Effector memory CD8-positive, alpha-beta T cell (primary cell): Measurements from ENCODE around the gene RPL15.

Source experiments
- ATAC-seq: fragments of 150-1000 bp; cut with Tn5 transposase; replicated peaks from 2 replicates; pipeline ENCODE4 v1.10.0; 2021; ENCODE audit warnings: mild to moderate bottlenecking, moderate library complexity
- DNase-seq, 3 experiments: peaks; one replicate each; pipeline ENCODE4 v3.0.0; 2021
- H3K27ac Mint-ChIP-seq, 2 donors: one replicate each; pipeline ENCODE4 v1.8.0; 2022; ENCODE audit warnings: mild to moderate bottlenecking in 2 of 2, mixed read lengths in 2 of 2, moderate library complexity in 2 of 2
- H3K27me3 Mint-ChIP-seq, 2 donors: one replicate each; pipeline ENCODE4 v1.8.0; 2022; ENCODE audit warnings: mixed read lengths in 2 of 2
- H3K36me3 Mint-ChIP-seq: one replicate; pipeline ENCODE4 v1.8.0; 2022; ENCODE audit warnings: mild to moderate bottlenecking, moderate library complexity, mixed read lengths; ENCODE audit not compliant: insufficient read depth
- H3K4me1 Mint-ChIP-seq, 2 donors: one replicate each; pipeline ENCODE4 v1.8.0; 2022; ENCODE audit warnings: low read depth in 2 of 2, mixed read lengths in 2 of 2
- H3K4me3 Mint-ChIP-seq, 2 donors: one replicate each; pipeline ENCODE4 v1.8.0; 2022; ENCODE audit warnings: mild to moderate bottlenecking in 2 of 2, mixed read lengths in 2 of 2, moderate library complexity in 2 of 2
- H3K9me3 Mint-ChIP-seq, 2 donors: one replicate each; pipeline ENCODE4 v1.8.0; 2022; ENCODE audit warnings: mixed read lengths in 2 of 2

The RPL15 gene

DNA sequence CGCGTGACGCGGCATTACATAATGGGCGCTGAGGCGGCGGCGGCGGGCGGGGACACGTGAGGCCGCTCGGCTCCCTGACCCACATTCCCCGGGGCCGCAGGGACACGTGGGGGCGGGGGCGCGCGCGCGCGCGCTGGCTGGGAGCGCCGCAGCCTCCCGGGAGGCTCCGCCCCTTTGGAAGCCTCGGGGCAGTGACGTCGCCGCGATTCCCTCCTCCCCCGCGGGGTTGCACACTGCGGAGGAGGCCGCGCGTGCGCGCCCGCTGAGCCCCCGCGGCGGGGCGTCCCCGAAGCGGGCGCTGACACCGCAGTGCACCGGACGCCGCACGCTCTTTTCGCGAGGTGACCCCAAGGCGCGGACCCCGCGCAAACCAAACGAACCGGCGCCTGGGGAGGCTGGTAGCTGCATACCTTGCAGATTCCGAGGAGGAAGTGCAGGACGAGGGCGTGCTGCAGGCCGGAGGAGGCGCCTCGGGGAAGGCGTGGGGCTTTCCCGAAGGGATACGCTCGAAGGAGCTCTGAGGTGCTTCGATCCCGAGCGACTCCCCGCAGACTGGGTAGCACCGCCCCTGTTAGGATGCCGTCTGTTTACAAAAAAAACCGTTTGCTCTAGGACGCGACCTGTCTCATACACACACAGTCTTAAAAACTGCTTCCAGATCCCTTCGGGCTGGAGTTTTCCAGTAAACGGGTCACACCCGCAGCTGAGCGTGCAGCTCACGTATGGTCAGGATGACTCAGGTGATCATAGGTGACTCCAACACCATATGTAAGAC, 29.2 kb downstream of the RPL15 start:
- Mint-ChIP-seq H3K36me3 (peaks cover 70% of the 10 kb centered on the region), H3K27ac (peak overlapping the region; percentile 88 to 94), H3K4me3 (peak overlapping the region; percentile 70 to 85), H3K27me3 (no peaks in the 10 kb centered on the region), H3K9me3 (no peaks in the 10 kb centered on the region), H3K4me1 (peaks cover 34% of the 10 kb centered on the region in 2 donors)
- ATAC-seq (peak; percentile 74), DNase-seq (peak; percentile 95 to 98 (median 97))

DNA sequence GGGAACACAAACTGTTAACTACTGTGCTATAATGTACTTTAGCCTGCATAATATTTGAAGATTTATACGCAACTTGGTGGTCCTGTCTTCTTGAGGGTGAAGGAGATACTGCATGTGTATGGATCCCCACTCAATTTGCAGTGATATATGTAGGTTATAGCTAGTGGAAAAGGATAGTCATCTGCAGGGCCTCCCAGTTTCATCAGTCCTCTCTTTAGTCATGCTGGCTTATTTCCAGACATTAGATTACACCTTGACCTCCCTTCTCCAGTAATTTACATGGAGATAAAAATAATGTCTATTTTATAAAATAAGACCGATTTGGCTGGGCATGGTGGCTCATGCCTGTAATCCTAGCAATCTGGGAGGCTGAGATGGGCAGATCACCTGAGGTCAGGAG, 31.8 kb downstream of the RPL15 start:
- Mint-ChIP-seq H3K36me3 (peaks cover 80% of the 10 kb centered on the region), H3K9me3 (no peaks in the 10 kb centered on the region), H3K4me1 (peaks cover 50 to 51% of the 10 kb centered on the region in 2 donors), H3K4me3 (peak overlapping the region in 1 of 2 donors; percentile 27), H3K27ac (no peak overlapping the region), H3K27me3 (no peaks in the 10 kb centered on the region)
- ATAC-seq: no peak
- DNase-seq: no peak

DNA sequence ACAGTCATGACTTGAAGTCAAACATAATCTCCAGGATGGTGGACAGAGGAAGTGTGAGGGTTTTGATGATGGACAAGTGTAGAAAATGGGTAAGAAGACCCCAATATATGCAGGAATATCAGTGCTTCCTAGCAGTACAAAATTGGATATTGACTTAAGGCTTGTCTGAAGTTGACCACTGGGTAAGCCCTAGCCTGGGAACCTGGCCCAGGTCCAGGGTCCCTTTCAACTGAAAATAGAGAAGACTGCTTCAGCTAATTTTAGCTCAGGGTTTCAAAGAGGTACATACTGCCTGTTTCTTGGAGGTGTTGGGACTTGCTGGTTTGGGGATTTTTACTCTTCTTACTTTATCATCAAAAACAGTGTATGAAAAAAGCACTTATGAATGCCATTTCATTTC, 32.9 kb downstream of the RPL15 start:
- Mint-ChIP-seq H3K4me1 (peaks cover 50 to 55% of the 10 kb centered on the region in 2 donors), H3K36me3 (peaks cover 71% of the 10 kb centered on the region), H3K4me3 (peak overlapping the region; percentile 61 to 64), H3K27me3 (no peaks in the 10 kb centered on the region), H3K27ac (peak overlapping the region; percentile 51 to 88), H3K9me3 (no peaks in the 10 kb centered on the region)
- DNase-seq: no peak
- no peak for ATAC-seq

DNA sequence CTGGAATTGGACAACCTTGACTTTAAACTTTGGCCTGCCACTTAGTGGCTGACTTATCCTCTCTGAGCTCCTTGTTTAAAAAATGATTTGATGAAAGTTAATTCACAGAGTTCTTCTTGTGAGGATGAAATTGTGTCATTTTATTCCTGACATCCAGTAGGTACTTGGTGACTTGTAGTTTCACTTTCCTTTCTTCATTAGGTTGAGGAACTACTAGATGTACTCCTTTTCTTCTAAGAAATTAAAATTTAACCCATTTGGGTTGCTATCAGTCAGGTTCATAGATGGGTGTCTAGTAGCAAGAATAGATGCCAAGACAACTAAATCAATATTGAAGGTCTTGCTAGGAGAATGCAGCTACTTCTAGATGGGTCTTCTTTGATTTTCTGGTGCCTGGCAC, 33.4 kb downstream of the RPL15 start:
- Mint-ChIP-seq H3K27me3 (no peaks in the 10 kb centered on the region), H3K4me1 (peaks cover 52 to 60% of the 10 kb centered on the region in 2 donors), H3K27ac (peak overlapping the region; percentile 51 to 88), H3K4me3 (peak overlapping the region; percentile 61 to 64), H3K9me3 (no peaks in the 10 kb centered on the region), H3K36me3 (peaks cover 71% of the 10 kb centered on the region)
- no peak for DNase-seq
- no peak for ATAC-seq

DNA sequence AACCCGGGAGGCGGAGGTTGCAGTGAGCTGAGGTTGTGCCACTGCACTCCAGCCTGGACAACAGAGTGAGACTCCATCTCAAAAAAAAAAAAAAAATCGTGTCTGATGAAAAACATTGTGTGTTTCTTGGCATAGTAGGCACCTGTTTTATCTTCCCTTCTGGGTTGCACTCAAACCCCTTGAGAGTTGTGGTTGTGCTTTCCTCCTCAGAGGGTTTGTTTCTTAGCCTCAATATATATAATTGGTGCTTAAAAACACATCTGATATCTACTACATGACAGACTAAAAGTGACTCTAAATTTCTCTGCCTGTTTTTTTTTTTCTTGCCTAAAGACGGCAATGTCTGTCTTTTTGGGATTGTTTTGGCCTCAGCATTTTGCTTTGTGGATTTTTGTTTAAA, 35.7 kb downstream of the RPL15 start:
- Mint-ChIP-seq H3K4me3 (peak overlapping the region in 1 of 2 donors; percentile 26), H3K27me3 (no peaks in the 10 kb centered on the region), H3K4me1 (peaks cover 52 to 60% of the 10 kb centered on the region in 2 donors), H3K9me3 (no peaks in the 10 kb centered on the region), H3K27ac (peak overlapping the region; percentile 51 to 88), H3K36me3 (peaks cover 71% of the 10 kb centered on the region)
- DNase-seq (no peak), ATAC-seq (no peak)

DNA sequence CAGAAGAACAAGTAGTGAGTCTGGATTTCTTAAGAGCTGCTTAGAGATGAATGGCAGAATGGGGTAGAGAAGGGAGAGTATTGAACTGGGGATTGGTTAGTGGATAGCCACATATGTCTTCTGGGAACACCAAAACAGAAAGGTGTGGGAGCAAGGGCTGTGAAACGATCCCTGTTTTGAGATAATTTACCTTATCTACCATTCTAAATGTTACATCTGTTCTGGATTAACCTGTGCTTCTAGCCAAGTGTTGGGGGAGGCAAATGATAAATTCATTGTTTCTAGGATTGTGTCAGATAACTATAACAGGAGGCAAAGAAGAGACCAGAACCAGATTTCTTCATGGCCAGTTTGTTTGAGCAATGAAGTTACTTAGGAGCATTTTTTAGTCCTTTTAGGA, 36.6 kb downstream of the RPL15 start:
- Mint-ChIP-seq H3K27me3 (no peaks in the 10 kb centered on the region), H3K9me3 (no peaks in the 10 kb centered on the region), H3K4me1 (peaks cover 49 to 58% of the 10 kb centered on the region in 2 donors), H3K4me3 (no peak overlapping the region), H3K36me3 (peaks cover 70% of the 10 kb centered on the region), H3K27ac (no peak overlapping the region)
- DNase-seq: no peak
- ATAC-seq: no peak

DNA sequence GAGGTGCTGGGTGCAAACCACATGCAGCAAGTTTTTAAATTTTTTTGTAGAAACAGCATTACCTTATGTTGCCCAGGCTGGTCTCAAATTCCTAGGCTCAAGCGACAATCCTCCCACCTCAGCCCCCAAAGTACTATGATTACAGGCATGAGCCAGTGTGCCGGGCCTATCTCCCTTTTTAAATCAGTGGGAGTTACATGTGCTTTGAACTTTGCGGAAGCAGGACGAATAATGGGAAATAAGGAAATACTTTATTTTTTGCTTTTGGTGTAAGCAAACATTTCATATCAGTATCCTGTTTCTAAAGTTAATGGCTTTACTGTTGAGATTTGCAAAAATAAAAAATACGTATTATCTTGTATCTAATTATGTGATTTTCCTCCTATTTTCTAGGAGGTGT, 37.2 kb downstream of the RPL15 start:
- Mint-ChIP-seq H3K36me3 (peaks cover 70% of the 10 kb centered on the region), H3K4me1 (peaks cover 48 to 64% of the 10 kb centered on the region in 2 donors), H3K4me3 (peak overlapping the region in 1 of 2 donors; percentile 4), H3K27me3 (no peaks in the 10 kb centered on the region), H3K27ac (peak overlapping the region in 1 of 2 donors; percentile 49), H3K9me3 (no peaks in the 10 kb centered on the region)
- ATAC-seq: no peak
- no peak for DNase-seq

DNA sequence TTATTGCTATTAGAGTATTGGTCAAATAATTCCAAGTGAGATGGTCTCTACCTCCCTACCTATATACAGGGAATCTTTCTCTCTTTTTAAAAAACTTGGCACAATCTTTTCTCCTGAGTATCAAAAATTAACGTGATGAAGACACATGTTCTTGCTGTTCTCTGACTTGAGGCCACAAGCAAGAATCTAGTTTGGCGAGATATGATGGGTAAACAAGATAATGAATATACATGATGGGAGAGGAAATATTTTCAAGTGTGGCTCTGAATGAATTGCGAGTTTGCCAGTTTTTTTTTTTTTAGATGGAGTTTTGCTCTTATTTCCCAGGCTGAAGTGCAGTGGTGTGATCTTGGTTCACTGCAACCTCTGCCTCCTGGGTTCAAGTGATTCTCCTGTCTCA, 39.8 kb downstream of the RPL15 start:
- H3K4me1 Mint-ChIP-seq: peaks cover 26 to 49% of the 10 kb centered on the region in 2 donors
- ATAC-seq: no peak
- H3K9me3 Mint-ChIP-seq: no peaks in the 10 kb centered on the region
- no peaks in the 10 kb centered on the region for H3K27me3 Mint-ChIP-seq
- peaks cover 78% of the 10 kb centered on the region for H3K36me3 Mint-ChIP-seq
- no peak overlapping the region for H3K4me3 Mint-ChIP-seq
- H3K27ac Mint-ChIP-seq: peak overlapping the region in 1 of 2 donors; percentile 81
- no peak for DNase-seq

DNA sequence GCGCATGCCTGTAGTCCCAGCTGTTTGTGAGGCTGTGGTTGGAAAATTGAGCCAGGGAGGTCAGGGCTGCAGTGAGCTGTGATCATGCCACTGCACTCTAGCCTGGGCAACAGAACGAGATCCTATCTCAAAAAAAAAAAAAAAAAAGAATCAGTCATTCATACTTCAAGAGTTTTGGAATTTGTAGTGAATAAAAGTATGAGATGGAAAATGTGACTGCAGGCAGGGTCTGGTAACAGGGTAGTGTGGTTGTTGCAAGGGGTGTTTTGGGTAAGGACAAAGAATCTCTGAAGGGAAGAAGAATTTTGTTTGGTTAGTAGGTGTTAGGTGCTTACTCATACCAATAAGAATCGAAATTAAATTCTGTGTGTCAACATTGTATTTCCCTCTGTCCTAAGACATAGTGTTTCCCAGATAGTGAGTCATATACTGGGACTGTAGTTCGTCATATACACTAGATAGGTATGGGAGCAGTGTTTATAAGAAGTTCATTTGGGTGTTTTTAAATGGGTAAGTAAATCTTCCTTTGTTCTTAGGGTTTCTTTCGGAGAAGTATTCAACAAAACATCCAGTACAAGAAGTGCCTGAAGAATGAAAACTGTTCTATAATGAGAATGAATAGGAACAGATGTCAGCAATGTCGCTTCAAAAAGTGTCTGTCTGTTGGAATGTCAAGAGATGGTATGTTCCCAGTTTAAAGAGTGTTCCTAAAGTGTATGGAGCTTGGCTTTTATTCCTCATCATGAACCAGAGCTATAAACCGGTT, 42.4 kb downstream of the RPL15 start:
- peaks cover 25 to 39% of the 10 kb centered on the region in 2 donors for H3K4me1 Mint-ChIP-seq
- H3K4me3 Mint-ChIP-seq: no peak overlapping the region
- no peaks in the 10 kb centered on the region for H3K27me3 Mint-ChIP-seq
- H3K36me3 Mint-ChIP-seq: peaks cover 94% of the 10 kb centered on the region
- ATAC-seq: peak; percentile 51
- DNase-seq: no peak
- H3K9me3 Mint-ChIP-seq: no peaks in the 10 kb centered on the region
- H3K27ac Mint-ChIP-seq: peak overlapping the region; percentile 44 to 81

DNA sequence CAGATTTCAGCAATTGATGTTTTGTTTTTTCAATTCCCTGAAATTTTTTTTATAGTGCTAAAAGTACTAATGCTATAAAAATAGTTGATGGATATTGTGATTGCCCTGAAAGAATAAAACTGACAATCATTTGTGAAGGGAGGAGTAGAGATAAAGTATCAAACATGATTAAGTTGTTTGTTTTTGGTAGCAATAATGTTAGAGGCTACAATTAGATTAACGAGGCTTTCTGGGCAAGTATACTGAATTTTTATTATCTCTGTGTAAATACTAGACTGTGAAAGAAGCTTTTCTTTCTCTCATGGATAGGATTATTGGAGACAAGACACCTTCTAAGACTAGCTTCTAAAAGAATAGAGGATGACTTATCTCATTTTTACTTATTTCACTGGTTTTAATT, 43.7 kb downstream of the RPL15 start:
- no peak for DNase-seq
- H3K27me3 Mint-ChIP-seq: no peaks in the 10 kb centered on the region
- H3K4me3 Mint-ChIP-seq: no peak overlapping the region
- no peaks in the 10 kb centered on the region for H3K9me3 Mint-ChIP-seq
- no peak for ATAC-seq
- H3K36me3 Mint-ChIP-seq: peaks cover 99% of the 10 kb centered on the region
- peaks cover 20 to 33% of the 10 kb centered on the region in 2 donors for H3K4me1 Mint-ChIP-seq
- peak overlapping the region; percentile 23 to 38 for H3K27ac Mint-ChIP-seq

DNA sequence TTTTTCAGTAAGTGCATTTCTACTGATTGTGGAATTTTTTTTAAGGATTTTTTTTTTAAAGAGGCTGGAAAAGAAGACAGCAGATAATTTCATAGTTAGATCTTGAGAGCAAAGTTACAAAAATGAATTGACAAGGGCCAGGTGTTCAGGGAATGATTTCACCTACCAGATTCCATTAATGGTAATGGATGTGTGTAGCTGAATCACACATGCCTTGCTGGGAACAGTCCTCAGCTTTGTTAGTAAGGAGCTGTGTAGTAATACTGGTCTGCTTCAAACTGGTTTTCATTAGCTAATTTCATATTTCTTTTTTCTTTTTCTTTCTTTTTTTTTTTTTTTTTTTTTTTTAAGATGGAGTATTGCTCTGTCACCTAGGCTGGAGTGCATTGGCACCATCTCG, 44.1 kb downstream of the RPL15 start:
- ATAC-seq: no peak
- Mint-ChIP-seq H3K9me3 (no peaks in the 10 kb centered on the region), H3K27me3 (no peaks in the 10 kb centered on the region), H3K36me3 (peaks cover 99% of the 10 kb centered on the region), H3K4me1 (peaks cover 22 to 38% of the 10 kb centered on the region in 2 donors), H3K27ac (peak overlapping the region; percentile 23 to 38), H3K4me3 (no peak overlapping the region)
- no peak for DNase-seq

DNA sequence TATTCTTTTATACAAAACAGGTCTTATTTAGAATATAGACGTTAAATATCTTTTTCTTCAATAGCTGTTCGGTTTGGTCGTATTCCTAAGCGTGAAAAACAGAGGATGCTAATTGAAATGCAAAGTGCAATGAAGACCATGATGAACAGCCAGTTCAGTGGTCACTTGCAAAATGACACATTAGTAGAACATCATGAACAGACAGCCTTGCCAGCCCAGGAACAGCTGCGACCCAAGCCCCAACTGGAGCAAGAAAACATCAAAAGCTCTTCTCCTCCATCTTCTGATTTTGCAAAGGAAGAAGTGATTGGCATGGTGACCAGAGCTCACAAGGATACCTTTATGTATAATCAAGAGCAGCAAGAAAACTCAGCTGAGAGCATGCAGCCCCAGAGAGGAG, 45.0 kb downstream of the RPL15 start:
- peaks cover 99% of the 10 kb centered on the region for H3K36me3 Mint-ChIP-seq
- H3K9me3 Mint-ChIP-seq: no peaks in the 10 kb centered on the region
- no peaks in the 10 kb centered on the region for H3K27me3 Mint-ChIP-seq
- ATAC-seq (no peak), DNase-seq (no peak)
- H3K4me1 Mint-ChIP-seq: peaks cover 19 to 37% of the 10 kb centered on the region in 2 donors
- H3K27ac Mint-ChIP-seq: no peak overlapping the region
- no peak overlapping the region for H3K4me3 Mint-ChIP-seq

DNA sequence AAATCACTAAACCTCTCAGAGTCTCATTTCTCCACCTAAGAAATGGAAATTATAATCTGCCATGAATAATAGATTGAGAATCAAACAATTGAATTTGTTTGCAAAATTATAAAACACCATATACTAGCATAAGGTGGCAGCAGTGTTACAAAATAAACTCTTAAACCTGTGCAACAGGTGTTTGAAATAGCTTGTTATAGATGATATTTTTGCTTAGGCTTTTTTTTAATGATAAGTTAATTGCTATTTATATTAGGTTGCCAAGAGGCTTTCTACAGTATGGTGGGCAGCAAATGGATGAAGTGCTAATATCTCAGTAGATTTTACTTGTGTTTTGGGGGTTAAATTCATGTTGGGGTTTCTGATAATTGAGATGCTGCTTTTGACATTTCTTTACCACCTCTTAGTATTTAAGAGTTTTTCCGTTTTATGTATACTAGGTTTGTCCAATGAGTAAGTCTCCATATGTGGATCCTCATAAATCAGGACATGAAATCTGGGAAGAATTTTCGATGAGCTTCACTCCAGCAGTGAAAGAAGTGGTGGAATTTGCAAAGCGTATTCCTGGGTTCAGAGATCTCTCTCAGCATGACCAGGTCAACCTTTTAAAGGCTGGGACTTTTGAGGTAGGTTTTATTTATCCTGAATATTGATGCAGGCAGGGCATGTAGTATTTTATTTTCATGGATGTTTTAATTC, 47.8 kb downstream of the RPL15 start:
- Mint-ChIP-seq H3K9me3 (no peaks in the 10 kb centered on the region), H3K36me3 (peaks cover 100% of the 10 kb centered on the region), H3K4me3 (no peak overlapping the region), H3K4me1 (peaks cover 18 to 27% of the 10 kb centered on the region in 2 donors), H3K27me3 (no peaks in the 10 kb centered on the region), H3K27ac (peak overlapping the region in 1 of 2 donors; percentile 82)
- DNase-seq (no peak), ATAC-seq (no peak)
